K562 (cell line): ENCODE data around the gene MAP3K2. TPM values are rescaled to one million over a fixed set of nuclear protein-coding genes. Genes with fewer than 3 reads are reported as not detected.
A peak's percentile ranks its signal among the peaks of the same experiment; 100 is the strongest.

ENCODE experiments used
- DIDO1 ChIP-seq: fragments of 450-650 bp; IDR thresholded peaks from 2 replicates; pipeline ENCODE4 v1.6.1; 2016; ENCODE audit warnings: low read depth, missing biosample characterization, missing genetic modification characterization
- HDAC6 ChIP-seq: IDR thresholded peaks from 2 replicates; pipeline ENCODE4 v1.6.1; 2012; ENCODE audit warnings: low read depth, mild to moderate bottlenecking, control low read depth, inconsistent platforms, low read length, moderate library complexity
- L3MBTL2 ChIP-seq: fragments of 450-650 bp; IDR thresholded peaks from 2 replicates; pipeline ENCODE4 v1.6.1; 2016; ENCODE audit warnings: mild to moderate bottlenecking, moderate library complexity
- PCBP1 ChIP-seq: fragments of 200-400 bp; formaldehyde crosslinking; IDR thresholded peaks from 2 replicates; pipeline ENCODE4 v1.6.1; 2018; ENCODE audit warnings: mild to moderate bottlenecking, low read depth, low read length; ENCODE audit not compliant: poor library complexity, severe bottlenecking
- PHF8 ChIP-seq: fragments of 200-600 bp; sonication (generic); IDR thresholded peaks from 2 replicates; pipeline ENCODE4 v1.6.1; 2012; ENCODE audit warnings: mixed run types, mild to moderate bottlenecking, inconsistent platforms, low read length, moderate library complexity, borderline replicate concordance
- PRMT5 ChIP-seq: sonication (generic); formaldehyde crosslinking; IDR thresholded peaks from 2 replicates; pipeline ENCODE4 v1.5.0; 2020; ENCODE audit warnings: missing genetic modification reagents
- PTBP1 ChIP-seq: fragments of 200-400 bp; formaldehyde crosslinking; IDR thresholded peaks from 2 replicates; pipeline ENCODE4 v1.6.1; 2017; ENCODE audit warnings: low read depth, low read length
- SREBF1 ChIP-seq: fragments of 150-350 bp; IDR thresholded peaks from 2 replicates; pipeline ENCODE4 v1.6.1; 2014; ENCODE audit warnings: antibody characterized with exemption, low read depth, low read length, borderline replicate concordance
- TEAD1 ChIP-seq, 2 experiments: fragments of 450-650 bp in 1 of 2; sonication (generic) in 1 of 2; formaldehyde crosslinking; IDR thresholded peaks; 2 replicates each; pipeline versions ENCODE4 v1.4.0 to v1.8.0; 2020 to 2022; ENCODE audit warnings: mild to moderate bottlenecking in 2 of 2, missing genetic modification reagents in 1 of 2
- TEAD2 ChIP-seq: fragments of 450-650 bp; IDR thresholded peaks from 2 replicates; pipeline ENCODE4 v1.6.1; 2016; ENCODE audit warnings: missing genetic modification characterization, control low read depth, missing compliant biosample characterization
- ZC3H4 ChIP-seq: sonication (generic); formaldehyde crosslinking; IDR thresholded peaks from 2 replicates; pipeline ENCODE4 v1.9.0; 2021; ENCODE audit warnings: missing genetic modification reagents, borderline replicate concordance
- ZNF431 ChIP-seq: sonication (generic); formaldehyde crosslinking; IDR thresholded peaks from 2 replicates; pipeline ENCODE4 v1.8.0; 2022; ENCODE audit warnings: mild to moderate bottlenecking, missing genetic modification reagents
- polyA plus RNA-seq, 8 experiments: library from polyadenylated mRNA; depleted of rRNA in 4 of 8; stranded (reverse) in 5 of 8; unstranded in 3 of 8; fragments of >200 nt; fragmentation: Nextera tagmentation in 2 of 8; fragmentation: Illumina TruSeq in 1 of 8; extraction: Ambion mirVana in 2 of 8; extraction: Trizol in 1 of 8; gene quantifications; 2 replicates each; pipeline versions ENCODE4 v1.2.1 to v1.2.3, GENCODE V29; 2011 to 2014; ENCODE audit warnings: inconsistent platforms in 1 of 8, missing spikeins in 1 of 8
- total RNA-seq, 7 experiments: library from RNA; depleted of rRNA in 6 of 7; stranded (reverse); fragments of >200 nt in 6 of 7; fragmentation: Illumina TruSeq in 2 of 7; extraction: Trizol in 2 of 7; gene quantifications; 2 replicates each; pipeline versions ENCODE4 v1.2.1 to v1.2.3, GENCODE V29; 2011 to 2021; ENCODE audit warnings: low replicate concordance in 1 of 7
- TF ChIP-seq, protein P1 (sequence below): IDR thresholded peaks from 3 replicates; pipeline ENCODE4 v1.6.1; 2011; ENCODE audit warnings: borderline replicate concordance, mild to moderate bottlenecking, moderate library complexity; ENCODE audit not compliant: insufficient read length; ENCODE audit errors: extremely low read depth
- TF ChIP-seq, protein P2 (sequence below), 2 experiments: fragments of 450-650 bp; IDR thresholded peaks; 2 replicates each; pipeline ENCODE4 v1.6.1; 2018; ENCODE audit warnings: mild to moderate bottlenecking in 2 of 2, low read depth in 1 of 2; ENCODE audit not compliant: partially characterized antibody in 2 of 2
- TF ChIP-seq, protein P3 (sequence below), 2 experiments: fragments of 450-650 bp; conservative IDR thresholded peaks; 2 replicates each; pipeline ENCODE4 v1.6.1; 2017; ENCODE audit warnings: mild to moderate bottlenecking in 2 of 2, moderate library complexity in 2 of 2
- TF ChIP-seq, protein P4 (sequence below): fragments of 450-650 bp; IDR thresholded peaks from 2 replicates; pipeline ENCODE4 v1.6.1; 2016

The MAP3K2 gene
- total and polyA plus RNA-seq, 9 of the 15 experiments (the other 6 are each of a cell fraction or from before 2014, with no cell fraction given), result 1.2 to 14.2 (median 5.7) TPM

DNA sequence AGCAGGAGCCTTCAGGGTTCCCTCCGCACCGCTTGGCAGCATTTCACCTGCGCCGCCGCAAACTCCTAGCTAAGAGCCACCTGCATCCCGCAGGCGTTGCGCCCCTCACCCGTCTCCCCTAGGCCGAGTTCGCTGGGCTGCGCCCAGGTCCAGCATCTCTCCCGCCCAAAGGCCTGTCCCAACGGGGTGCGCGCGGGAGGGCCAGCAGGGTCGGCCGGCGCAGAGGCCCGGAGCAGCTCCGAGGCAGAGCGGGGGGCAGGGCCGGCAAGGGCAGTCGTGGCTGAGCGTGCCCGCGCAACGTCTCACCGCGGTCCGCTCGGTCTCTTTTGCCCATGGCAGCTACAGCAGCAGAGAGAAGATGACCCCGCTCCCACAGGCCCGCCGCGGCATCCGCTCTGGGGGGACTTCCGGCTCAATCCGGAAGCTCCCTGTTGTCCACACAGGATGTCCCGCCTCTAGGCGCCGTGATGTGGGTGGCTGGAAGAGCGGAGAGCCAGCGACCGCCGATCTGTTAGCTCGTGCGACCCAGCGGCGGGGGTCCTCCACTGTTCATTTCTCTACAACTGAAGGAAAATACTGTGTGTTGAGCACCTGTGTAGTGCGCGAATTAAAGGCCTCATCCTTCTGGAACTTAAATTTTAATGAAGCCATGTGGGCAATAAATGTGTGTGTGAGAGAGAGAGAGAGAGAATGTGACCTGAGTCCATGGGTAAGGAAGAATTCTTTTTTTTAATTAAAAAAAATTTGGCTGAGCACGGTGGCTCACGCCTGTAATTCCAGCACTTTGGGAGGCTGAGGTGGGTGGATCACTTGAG lies 93.8 kb downstream of the MAP3K2 start, which contains the start of gene ERCC3 (continued):
- TF ChIP-seq, protein P1, sequence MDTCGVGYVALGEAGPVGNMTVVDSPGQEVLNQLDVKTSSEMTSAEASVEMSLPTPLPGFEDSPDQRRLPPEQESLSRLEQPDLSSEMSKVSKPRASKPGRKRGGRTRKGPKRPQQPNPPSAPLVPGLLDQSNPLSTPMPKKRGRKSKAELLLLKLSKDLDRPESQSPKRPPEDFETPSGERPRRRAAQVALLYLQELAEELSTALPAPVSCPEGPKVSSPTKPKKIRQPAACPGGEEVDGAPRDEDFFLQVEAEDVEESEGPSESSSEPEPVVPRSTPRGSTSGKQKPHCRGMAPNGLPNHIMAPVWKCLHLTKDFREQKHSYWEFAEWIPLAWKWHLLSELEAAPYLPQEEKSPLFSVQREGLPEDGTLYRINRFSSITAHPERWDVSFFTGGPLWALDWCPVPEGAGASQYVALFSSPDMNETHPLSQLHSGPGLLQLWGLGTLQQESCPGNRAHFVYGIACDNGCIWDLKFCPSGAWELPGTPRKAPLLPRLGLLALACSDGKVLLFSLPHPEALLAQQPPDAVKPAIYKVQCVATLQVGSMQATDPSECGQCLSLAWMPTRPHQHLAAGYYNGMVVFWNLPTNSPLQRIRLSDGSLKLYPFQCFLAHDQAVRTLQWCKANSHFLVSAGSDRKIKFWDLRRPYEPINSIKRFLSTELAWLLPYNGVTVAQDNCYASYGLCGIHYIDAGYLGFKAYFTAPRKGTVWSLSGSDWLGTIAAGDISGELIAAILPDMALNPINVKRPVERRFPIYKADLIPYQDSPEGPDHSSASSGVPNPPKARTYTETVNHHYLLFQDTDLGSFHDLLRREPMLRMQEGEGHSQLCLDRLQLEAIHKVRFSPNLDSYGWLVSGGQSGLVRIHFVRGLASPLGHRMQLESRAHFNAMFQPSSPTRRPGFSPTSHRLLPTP, result no peak
- TF ChIP-seq, protein P2, sequence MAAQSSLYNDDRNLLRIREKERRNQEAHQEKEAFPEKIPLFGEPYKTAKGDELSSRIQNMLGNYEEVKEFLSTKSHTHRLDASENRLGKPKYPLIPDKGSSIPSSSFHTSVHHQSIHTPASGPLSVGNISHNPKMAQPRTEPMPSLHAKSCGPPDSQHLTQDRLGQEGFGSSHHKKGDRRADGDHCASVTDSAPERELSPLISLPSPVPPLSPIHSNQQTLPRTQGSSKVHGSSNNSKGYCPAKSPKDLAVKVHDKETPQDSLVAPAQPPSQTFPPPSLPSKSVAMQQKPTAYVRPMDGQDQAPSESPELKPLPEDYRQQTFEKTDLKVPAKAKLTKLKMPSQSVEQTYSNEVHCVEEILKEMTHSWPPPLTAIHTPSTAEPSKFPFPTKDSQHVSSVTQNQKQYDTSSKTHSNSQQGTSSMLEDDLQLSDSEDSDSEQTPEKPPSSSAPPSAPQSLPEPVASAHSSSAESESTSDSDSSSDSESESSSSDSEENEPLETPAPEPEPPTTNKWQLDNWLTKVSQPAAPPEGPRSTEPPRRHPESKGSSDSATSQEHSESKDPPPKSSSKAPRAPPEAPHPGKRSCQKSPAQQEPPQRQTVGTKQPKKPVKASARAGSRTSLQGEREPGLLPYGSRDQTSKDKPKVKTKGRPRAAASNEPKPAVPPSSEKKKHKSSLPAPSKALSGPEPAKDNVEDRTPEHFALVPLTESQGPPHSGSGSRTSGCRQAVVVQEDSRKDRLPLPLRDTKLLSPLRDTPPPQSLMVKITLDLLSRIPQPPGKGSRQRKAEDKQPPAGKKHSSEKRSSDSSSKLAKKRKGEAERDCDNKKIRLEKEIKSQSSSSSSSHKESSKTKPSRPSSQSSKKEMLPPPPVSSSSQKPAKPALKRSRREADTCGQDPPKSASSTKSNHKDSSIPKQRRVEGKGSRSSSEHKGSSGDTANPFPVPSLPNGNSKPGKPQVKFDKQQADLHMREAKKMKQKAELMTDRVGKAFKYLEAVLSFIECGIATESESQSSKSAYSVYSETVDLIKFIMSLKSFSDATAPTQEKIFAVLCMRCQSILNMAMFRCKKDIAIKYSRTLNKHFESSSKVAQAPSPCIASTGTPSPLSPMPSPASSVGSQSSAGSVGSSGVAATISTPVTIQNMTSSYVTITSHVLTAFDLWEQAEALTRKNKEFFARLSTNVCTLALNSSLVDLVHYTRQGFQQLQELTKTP (IDR thresholded peaks at IDR 0.05; ENCODE audit: low read depth in 1 of 2, partially characterized antibody in 2 of 2), result peak in 1 of 2 experiments; percentile 27
- TF ChIP-seq DIDO1 (peak; percentile 66; the same call in 1 of the 2 replicates), PCBP1 (peak; percentile 39), ZC3H4 (CRISPR knock-in tag) (no peak), TEAD1 (CRISPR knock-in tag; IDR thresholded peaks at IDR 0.05) (peak in 1 of 2 experiments; percentile 76; a peak in 1 of 4 replicates), TEAD2 (no peak), HDAC6 (no peak), SREBF1 (no peak), ZNF431 (peak; percentile 62; the same call in 1 of the 2 replicates), PHF8 (peak; percentile 99), PRMT5 (no peak), PTBP1 (no peak), L3MBTL2 (peak; percentile 62; the same call in 1 of the 2 replicates)
- TF ChIP-seq, protein P3, sequence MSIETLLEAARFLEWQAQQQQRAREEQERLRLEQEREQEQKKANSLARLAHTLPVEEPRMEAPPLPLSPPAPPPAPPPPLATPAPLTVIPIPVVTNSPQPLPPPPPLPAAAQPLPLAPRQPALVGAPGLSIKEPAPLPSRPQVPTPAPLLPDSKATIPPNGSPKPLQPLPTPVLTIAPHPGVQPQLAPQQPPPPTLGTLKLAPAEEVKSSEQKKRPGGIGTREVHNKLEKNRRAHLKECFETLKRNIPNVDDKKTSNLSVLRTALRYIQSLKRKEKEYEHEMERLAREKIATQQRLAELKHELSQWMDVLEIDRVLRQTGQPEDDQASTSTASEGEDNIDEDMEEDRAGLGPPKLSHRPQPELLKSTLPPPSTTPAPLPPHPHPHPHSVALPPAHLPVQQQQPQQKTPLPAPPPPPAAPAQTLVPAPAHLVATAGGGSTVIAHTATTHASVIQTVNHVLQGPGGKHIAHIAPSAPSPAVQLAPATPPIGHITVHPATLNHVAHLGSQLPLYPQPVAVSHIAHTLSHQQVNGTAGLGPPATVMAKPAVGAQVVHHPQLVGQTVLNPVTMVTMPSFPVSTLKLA (conservative IDR thresholded peaks at IDR 0.05), result peak; percentile 56 to 76; a peak in 2 of 4 replicates
- TF ChIP-seq, protein P4, sequence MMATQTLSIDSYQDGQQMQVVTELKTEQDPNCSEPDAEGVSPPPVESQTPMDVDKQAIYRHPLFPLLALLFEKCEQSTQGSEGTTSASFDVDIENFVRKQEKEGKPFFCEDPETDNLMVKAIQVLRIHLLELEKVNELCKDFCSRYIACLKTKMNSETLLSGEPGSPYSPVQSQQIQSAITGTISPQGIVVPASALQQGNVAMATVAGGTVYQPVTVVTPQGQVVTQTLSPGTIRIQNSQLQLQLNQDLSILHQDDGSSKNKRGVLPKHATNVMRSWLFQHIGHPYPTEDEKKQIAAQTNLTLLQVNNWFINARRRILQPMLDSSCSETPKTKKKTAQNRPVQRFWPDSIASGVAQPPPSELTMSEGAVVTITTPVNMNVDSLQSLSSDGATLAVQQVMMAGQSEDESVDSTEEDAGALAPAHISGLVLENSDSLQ, result peak; percentile 50; the same call in 1 of the 2 replicates
